Stimulated activated CD8-positive, alpha-beta memory T cell treated with anti-CD3 and anti-CD28 coated beads, Interleukin-15, amount 100 ng/mL, for 1 hour (primary cell): Measurements from ENCODE around the gene SPINK9.
A peak's percentile ranks its signal among the peaks of the same experiment; 100 is the strongest.

Experiments used
- DNase-seq: peaks from one replicate; pipeline ENCODE4 v3.0.0-alpha.2; 2020; ENCODE audit warnings: low read depth

SPINK9 gene

GRCh38 chr5:148335259-148335658, at the start of gene SPINK9:
TSS of gene SPINK9 (plus strand) at chr5:148335559. CDS start at chr5:148335614, 55 bp downstream.
- no peak for DNase-seq

GRCh38 chr5:148290271-148291195, 44.8 kb upstream of the SPINK9 start:
- DNase-seq, result no peak

GRCh38 chr5:148297731-148298130, 37.6 kb upstream of the SPINK9 start:
- DNase-seq, result no peak

- no peak for DNase-seq
Measured at GRCh38 chr5:148306446-148306845, 28.9 kb upstream of the SPINK9 start.

GRCh38 chr5:148309019-148309418, 26.3 kb upstream of the SPINK9 start:
- no peak for DNase-seq

GRCh38 chr5:148309746-148310145, 25.6 kb upstream of the SPINK9 start:
- DNase-seq, result no peak

GRCh38 chr5:148311484-148311883, 23.9 kb upstream of the SPINK9 start:
- no peak for DNase-seq

GRCh38 chr5:148312153-148312552, 23.2 kb upstream of the SPINK9 start, which contains the start of gene SPINK7:
TSS of gene SPINK7 (plus strand) at chr5:148312423. CDS start at chr5:148312484, 61 bp downstream.
- no peak for DNase-seq

- DNase-seq, result no peak
Measured at GRCh38 chr5:148314187-148314586, 21.2 kb upstream of the SPINK9 start.

GRCh38 chr5:148314731-148315130, 20.6 kb upstream of the SPINK9 start:
- no peak for DNase-seq

GRCh38 chr5:148320011-148320963, 15.1 kb upstream of the SPINK9 start:
- peak; percentile 1 for DNase-seq

- DNase-seq, result no peak
Measured at GRCh38 chr5:148333262-148333849, 2.0 kb upstream of the SPINK9 start.

- no peak for DNase-seq
Measured at GRCh38 chr5:148336704-148337435, 1.5 kb downstream of the SPINK9 start.

GRCh38 chr5:148342371-148343045, 7.1 kb downstream of the SPINK9 start:
- DNase-seq, result no peak

GRCh38 chr5:148343046-148343407, 7.7 kb downstream of the SPINK9 start:
- no peak for DNase-seq

GRCh38 chr5:148343603-148344487, 8.5 kb downstream of the SPINK9 start:
- DNase-seq, result no peak

- DNase-seq, result no peak
Measured at GRCh38 chr5:148347706-148348105, 12.3 kb downstream of the SPINK9 start.

GRCh38 chr5:148352696-148353095, 17.3 kb downstream of the SPINK9 start:
- no peak for DNase-seq

- no peak for DNase-seq
Measured at GRCh38 chr5:148353634-148354033, 18.3 kb downstream of the SPINK9 start.

GRCh38 chr5:148364343-148364742, 29.0 kb downstream of the SPINK9 start:
- DNase-seq, result no peak
